Measurements from ENCODE around the gene LDLRAP1. TPM values are rescaled to one million over a fixed set of nuclear protein-coding genes. Genes with fewer than 3 reads are reported as not detected.

Gene LDLRAP1
- total and polyA plus RNA-seq, 7 donors: 9.1 to 35.8 (median 17.4) TPM

DNA sequence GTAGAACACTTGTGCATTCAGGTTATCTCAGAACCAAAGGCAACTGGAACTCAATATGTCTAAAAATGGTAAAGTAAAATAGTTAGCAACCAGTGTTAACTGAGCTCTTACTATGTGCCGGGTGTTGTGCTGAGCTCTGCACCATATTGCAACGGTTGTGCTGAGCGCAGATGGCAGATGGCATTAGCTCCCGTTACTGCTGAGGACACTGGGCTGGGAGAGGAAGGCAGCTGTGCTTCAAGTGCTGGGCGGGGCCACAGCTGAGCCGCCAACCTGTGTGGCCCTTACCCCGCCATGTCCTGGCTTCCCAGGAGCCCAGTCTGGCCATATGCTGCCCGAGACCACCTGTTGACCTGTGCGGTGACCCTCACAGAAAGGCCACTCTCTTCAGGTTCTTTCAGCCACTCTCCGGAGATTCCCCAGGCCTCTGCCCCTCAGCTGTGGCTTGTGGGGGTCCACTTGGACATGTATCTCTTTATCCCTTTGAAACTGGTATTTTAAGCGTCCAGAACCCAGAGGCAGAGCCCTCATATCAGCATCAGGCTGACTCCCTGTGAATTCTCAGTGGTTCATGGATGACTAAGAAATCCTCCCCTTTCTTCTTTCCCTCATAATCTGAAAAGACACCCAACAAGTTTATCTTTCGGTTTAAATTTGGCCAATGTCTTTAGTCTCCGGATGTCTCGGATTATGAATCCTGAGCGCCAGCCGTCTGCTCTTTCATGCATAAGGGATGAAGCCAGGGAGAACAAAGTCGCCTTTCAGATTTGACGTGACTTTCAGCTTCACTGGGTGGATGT lies 26.4 kb downstream of the LDLRAP1 start:
- intact Hi-C loops (cut with DNase I): no loop called here
- WGBS, 2 donors: 71 to 81% methylated on average over 18 of the region's 18 CpGs
- H3K27ac ChIP-seq: peak overlapping the region in 3 of 4 donors; percentile 19 to 86 (median 86)
- H3K27me3 ChIP-seq: no peaks in the 10 kb centered on the region
- no peaks in the 10 kb centered on the region for H3K9me3 ChIP-seq
- H3K4me1 ChIP-seq: peaks cover 0 to 50% (median 45%) of the 10 kb centered on the region in 4 donors
- TF ChIP-seq CTCF (IDR thresholded peaks at IDR 0.05) (no peak), POLR2A (IDR thresholded peaks at IDR 0.05) (no peak), EP300 (IDR thresholded peaks at IDR 0.05) (no peak), POLR2AphosphoS5 (IDR thresholded peaks at IDR 0.05) (no peak)
- H3K4me3 ChIP-seq: no peak overlapping the region
- DNase-seq: no peak
- H3K36me3 ChIP-seq: no peaks in the 10 kb centered on the region

GRCh38 chr1:25570798-25571521 lies 27.6 kb downstream of the LDLRAP1 start:
- no peaks in the 10 kb centered on the region for H3K9me3 ChIP-seq
- TF ChIP-seq POLR2A (IDR thresholded peaks at IDR 0.05): no peak
- TF ChIP-seq EP300 (IDR thresholded peaks at IDR 0.05): no peak
- no peak for TF ChIP-seq CTCF (IDR thresholded peaks at IDR 0.05)
- TF ChIP-seq POLR2AphosphoS5 (IDR thresholded peaks at IDR 0.05): no peak
- peaks cover 0 to 39% (median 38%) of the 10 kb centered on the region in 4 donors for H3K4me1 ChIP-seq
- no peak for DNase-seq
- H3K4me3 ChIP-seq: no peak overlapping the region
- no peak overlapping the region for H3K27ac ChIP-seq
- intact Hi-C loops (cut with DNase I): no loop called here
- no peaks in the 10 kb centered on the region for H3K27me3 ChIP-seq
- WGBS, 2 donors: 81 to 91% methylated on average over 12 of the region's 12 CpGs
- no peaks in the 10 kb centered on the region for H3K36me3 ChIP-seq

GRCh38 chr1:25571522-25571970 lies 28.1 kb downstream of the LDLRAP1 start:
- no peaks in the 10 kb centered on the region for H3K9me3 ChIP-seq
- H3K4me1 ChIP-seq: peaks cover 0 to 33% (median 32%) of the 10 kb centered on the region in 4 donors
- intact Hi-C loops (cut with DNase I): no loop called here
- no peak overlapping the region for H3K4me3 ChIP-seq
- no peaks in the 10 kb centered on the region for H3K36me3 ChIP-seq
- TF ChIP-seq EP300 (IDR thresholded peaks at IDR 0.05) (no peak), CTCF (IDR thresholded peaks at IDR 0.05) (no peak), POLR2A (IDR thresholded peaks at IDR 0.05) (no peak), POLR2AphosphoS5 (IDR thresholded peaks at IDR 0.05) (no peak)
- no peak for DNase-seq
- 70 to 89% methylated on average over 6 of the region's 6 CpGs for WGBS, 2 donors
- H3K27me3 ChIP-seq: no peaks in the 10 kb centered on the region
- no peak overlapping the region for H3K27ac ChIP-seq

DNA sequence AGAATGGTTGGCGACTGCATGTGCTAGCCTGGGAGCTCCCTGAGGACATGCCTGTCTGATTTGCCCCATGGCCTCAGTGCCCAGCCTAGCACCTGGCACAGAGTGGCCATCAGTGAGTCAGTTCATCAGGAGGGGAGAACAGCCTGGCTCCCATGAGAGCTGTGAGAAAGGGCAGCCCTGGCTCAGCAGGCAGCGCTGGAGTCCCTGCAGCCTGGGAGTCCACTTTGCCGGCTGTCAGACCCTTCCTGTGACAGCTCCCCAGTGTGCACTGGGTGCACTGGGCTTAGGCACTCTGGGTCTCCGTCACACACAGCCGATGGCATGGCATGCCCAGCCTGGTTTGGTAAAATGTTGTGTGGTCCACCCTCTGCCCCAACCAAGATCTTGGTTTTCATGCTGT lies 28.7 kb downstream of the LDLRAP1 start:
- Histone ChIP-seq H3K27me3 (no peaks in the 10 kb centered on the region), H3K4me1 (peaks cover 0 to 27% (median 27%) of the 10 kb centered on the region in 4 donors), H3K27ac (no peak overlapping the region), H3K36me3 (no peaks in the 10 kb centered on the region), H3K4me3 (no peak overlapping the region), H3K9me3 (no peaks in the 10 kb centered on the region)
- DNase-seq: no peak
- WGBS, 2 donors: 86 to 92% methylated on average over 5 of the region's 5 CpGs
- TF ChIP-seq CTCF (IDR thresholded peaks at IDR 0.05): no peak
- TF ChIP-seq EP300 (IDR thresholded peaks at IDR 0.05): no peak
- TF ChIP-seq POLR2AphosphoS5 (IDR thresholded peaks at IDR 0.05): no peak
- intact Hi-C loops (cut with DNase I): no loop called here

Measured in sigmoid colon (tissue), 7 donors.